ENCODE data around the gene BTBD9. TPM values are rescaled to one million over a fixed set of nuclear protein-coding genes. Genes with fewer than 3 reads are reported as not detected.

The BTBD9 gene
- total RNA-seq, 4 donors from 2014 or later: 9.2 to 16.3 (median 11.6) TPM

GRCh38 chr6:38194589-38194988 lies 445.1 kb downstream of the BTBD9 start:
- H3K27me3 ChIP-seq: no peaks in the 10 kb centered on the region
- no peak overlapping the region for H3K27ac ChIP-seq
- WGBS, 2 donors: 95% methylated on average over 4 to 6 of the region's 7 CpGs
- H3K9me3 ChIP-seq: no peaks in the 10 kb centered on the region
- intact Hi-C loops (cut with DNase I): no loop called here
- no peaks in the 10 kb centered on the region for H3K4me1 ChIP-seq
- peaks cover 0 to 8% (median 0%) of the 10 kb centered on the region in 3 donors for H3K36me3 ChIP-seq
- no peak overlapping the region for H3K4me3 ChIP-seq
- no peak for TF ChIP-seq POLR2A (IDR thresholded peaks at IDR 0.05)
- no peak for TF ChIP-seq CTCF (IDR thresholded peaks at IDR 0.05)
- DNase-seq: no peak

GRCh38 chr6:38194282-38194572 lies 445.5 kb downstream of the BTBD9 start:
- WGBS, 2 donors: 83 to 100% methylated on average over 1 to 2 of the region's 2 CpGs
- TF ChIP-seq POLR2A (IDR thresholded peaks at IDR 0.05): no peak
- no peak for TF ChIP-seq CTCF (IDR thresholded peaks at IDR 0.05)
- H3K27me3 ChIP-seq: no peaks in the 10 kb centered on the region
- no peak for DNase-seq
- no peaks in the 10 kb centered on the region for H3K9me3 ChIP-seq
- no peak overlapping the region for H3K4me3 ChIP-seq
- intact Hi-C loops (cut with DNase I): no loop called here
- no peak overlapping the region for H3K27ac ChIP-seq
- peaks cover 0 to 8% (median 0%) of the 10 kb centered on the region in 3 donors for H3K36me3 ChIP-seq
- no peaks in the 10 kb centered on the region for H3K4me1 ChIP-seq

GRCh38 chr6:38193481-38194281 lies 446.0 kb downstream of the BTBD9 start:
- whole genome bisulfite sequencing, 2 donors: 54 to 76% methylated on average over 4 to 7 of the region's 9 CpGs
- H3K36me3 ChIP-seq: peaks cover 0 to 8% (median 0%) of the 10 kb centered on the region in 3 donors
- no peaks in the 10 kb centered on the region for H3K9me3 ChIP-seq
- intact Hi-C loops (cut with DNase I): no loop called here
- no peak overlapping the region for H3K27ac ChIP-seq
- no peak overlapping the region for H3K4me3 ChIP-seq
- no peaks in the 10 kb centered on the region for H3K27me3 ChIP-seq
- H3K4me1 ChIP-seq: no peaks in the 10 kb centered on the region
- no peak for TF ChIP-seq CTCF (IDR thresholded peaks at IDR 0.05)
- TF ChIP-seq POLR2A (IDR thresholded peaks at IDR 0.05): no peak
- DNase-seq: no peak

- Histone ChIP-seq H3K9me3 (no peaks in the 10 kb centered on the region), H3K4me3 (no peak overlapping the region), H3K4me1 (no peaks in the 10 kb centered on the region), H3K27me3 (no peaks in the 10 kb centered on the region), H3K36me3 (peaks cover 0 to 8% (median 0%) of the 10 kb centered on the region in 3 donors), H3K27ac (no peak overlapping the region)
- no peak for TF ChIP-seq POLR2A (IDR thresholded peaks at IDR 0.05)
- no peak for TF ChIP-seq CTCF (IDR thresholded peaks at IDR 0.05)
- DNase-seq: no peak
- intact Hi-C loops (cut with DNase I): no loop called here
- 83 to 97% methylated on average over 6 to 7 of the region's 7 CpGs for WGBS, 2 donors
Observed at GRCh38 chr6:38193051-38193450, 446.7 kb downstream of the BTBD9 start.

- H3K27me3 ChIP-seq: no peaks in the 10 kb centered on the region
- WGBS, 2 donors: 85 to 94% methylated on average over 2 to 5 of the region's 5 CpGs
- intact Hi-C loops (cut with DNase I): no loop called here
Observed at GRCh38 chr6:38192487-38192886, 447.2 kb downstream of the BTBD9 start.

More at GRCh38 chr6:38192487-38192886, 447.2 kb downstream of the BTBD9 start:
- Histone ChIP-seq H3K9me3 (no peaks in the 10 kb centered on the region), H3K27ac (no peak overlapping the region), H3K4me1 (no peaks in the 10 kb centered on the region), H3K4me3 (no peak overlapping the region), H3K36me3 (peaks cover 0 to 8% (median 0%) of the 10 kb centered on the region in 3 donors)
- no peak for TF ChIP-seq CTCF (IDR thresholded peaks at IDR 0.05)
- no peak for TF ChIP-seq POLR2A (IDR thresholded peaks at IDR 0.05)
- no peak for DNase-seq
